Measurements from ENCODE around the gene SMDT1. TPM values are rescaled to one million over a fixed set of nuclear protein-coding genes. Genes with fewer than 3 reads are reported as not detected.

SMDT1 gene
- 23.0 to 45.8 TPM (median 40.7 TPM) in 5 replicates for total RNA-seq (2022; extraction: Qiagen RNA extraction)

GRCh38 chr22:42079319-42080251 is at the start of gene SMDT1:
Gene SMDT1, plus strand, starts transcription at chr22:42079700. Its CDS starts 69 bp downstream, at chr22:42079769.

GRCh38 chr22:42070517-42071422 is 8.7 kb upstream of the SMDT1 start, which contains the start of gene NAGA:
Gene NAGA, minus strand, starts transcription at chr22:42070812. Its CDS starts 515 bp downstream, at chr22:42070297.

GRCh38 chr22:42074132-42074811 is 5.2 kb upstream of the SMDT1 start, which contains the start of gene PHETA2:
Gene PHETA2, plus strand, starts transcription at chr22:42074248. Its CDS starts 3,046 bp downstream, at chr22:42077294.

GRCh38 chr22:42090596-42091454 is 11.3 kb downstream of the SMDT1 start, which contains the start of gene NDUFA6:
Gene NDUFA6, minus strand, starts transcription at chr22:42090772. Its CDS starts 28 bp downstream, at chr22:42090744.

GRCh38 chr22:42130639-42131431 is 51.3 kb downstream of the SMDT1 start, which contains the start of gene CYP2D6:
Gene CYP2D6, minus strand, starts transcription at chr22:42130810. Its CDS starts 19 bp downstream, at chr22:42130791.

Other genes with a start within 250 kb of the SMDT1 start
- gene SREBF2, start 246.6 kb upstream of the SMDT1 start, total RNA-seq (2022; extraction: Qiagen RNA extraction): 24.7 to 30.4 TPM (median 28.5 TPM) in 5 replicates
- 0.18 to 0.30 TPM (median 0.23 TPM) in 4 of 5 replicates, not detected in the other for gene SHISA8, start 164.6 kb upstream of the SMDT1 start, total RNA-seq (2022; extraction: Qiagen RNA extraction)
- 0.12 to 0.23 TPM (median 0.14 TPM) in 5 replicates for gene TNFRSF13C, start 152.9 kb upstream of the SMDT1 start, total RNA-seq (2022; extraction: Qiagen RNA extraction)
- gene CENPM, start 132.5 kb upstream of the SMDT1 start, total RNA-seq (2022; extraction: Qiagen RNA extraction): 27.0 to 40.5 TPM (median 35.9 TPM) in 5 replicates
- gene SEPTIN3, start 110.3 kb upstream of the SMDT1 start, total RNA-seq (2022; extraction: Qiagen RNA extraction): 0.90 to 1.2 TPM (median 1.1 TPM) in 5 replicates
- 0.06 to 0.13 TPM (median 0.06 TPM) in 4 of 5 replicates, not detected in the other for gene WBP2NL, start 80.9 kb upstream of the SMDT1 start, total RNA-seq (2022; extraction: Qiagen RNA extraction)
- gene NAGA, start 8.9 kb upstream of the SMDT1 start, total RNA-seq (2022; extraction: Qiagen RNA extraction): 6.1 to 7.2 TPM (median 7.2 TPM) in 5 replicates
- gene PHETA2, start 5.5 kb upstream of the SMDT1 start, total RNA-seq (2022; extraction: Qiagen RNA extraction): not detected in 5 replicates
- gene NDUFA6, start 11.1 kb downstream of the SMDT1 start, total RNA-seq (2022; extraction: Qiagen RNA extraction): 60.4 to 69.1 TPM (median 63.5 TPM) in 5 replicates
- 0.30 to 0.70 TPM (median 0.32 TPM) in 5 replicates for gene CYP2D6, start 51.1 kb downstream of the SMDT1 start, total RNA-seq (2022; extraction: Qiagen RNA extraction)
- gene TCF20, start 191.0 kb downstream of the SMDT1 start, total RNA-seq (2022; extraction: Qiagen RNA extraction): 11.6 to 16.2 TPM (median 12.9 TPM) in 5 replicates

Measured in A549 treated with AZD2906 at 1 μM for 4 hours (cell line).